GM12878 (cell line): ENCODE measurements around the gene XPO6. TPM values are rescaled to one million over a fixed set of nuclear protein-coding genes. Genes with fewer than 3 reads are reported as not detected.
A peak's percentile ranks its signal among the peaks of the same experiment; 100 is the strongest.

Experiments
- BCL11A ChIP-seq: IDR thresholded peaks from 2 replicates; pipeline ENCODE4 v1.6.1; 2011; ENCODE audit warnings: low read depth, low read length
- CHD2 ChIP-seq: IDR thresholded peaks from 2 replicates; pipeline ENCODE4 v1.6.1; 2011; ENCODE audit warnings: low read depth, low read length, improper control_type of control experiment, borderline replicate concordance
- ETV6 ChIP-seq, 2 experiments: fragments of 450-650 bp in 1 of 2; IDR thresholded peaks in 1 of 2; conservative IDR thresholded peaks in 1 of 2; 2 replicates each; pipeline ENCODE4 v1.6.1; 2014; ENCODE audit warnings: antibody characterized with exemption in 1 of 2, borderline replicate concordance in 1 of 2, low read depth in 1 of 2, mild to moderate bottlenecking in 1 of 2, moderate library complexity in 1 of 2
- HDAC2 ChIP-seq: fragments of 200-600 bp; sonication (generic); IDR thresholded peaks from 2 replicates; pipeline ENCODE4 v1.6.1; 2017
- IKZF1 ChIP-seq: fragments of 450-650 bp; conservative IDR thresholded peaks from 2 replicates; pipeline ENCODE4 v1.6.1; 2017; ENCODE audit warnings: antibody characterized with exemption, mild to moderate bottlenecking
- IKZF2 ChIP-seq, 2 experiments: fragments of 450-650 bp; IDR thresholded peaks; 2 replicates each; pipeline ENCODE4 v1.6.1; 2017; ENCODE audit warnings: mild to moderate bottlenecking in 2 of 2, moderate library complexity in 2 of 2
- LARP7 ChIP-seq: fragments of 450-650 bp; IDR thresholded peaks from 2 replicates; pipeline ENCODE4 v1.6.1; 2017; ENCODE audit warnings: mild to moderate bottlenecking
- NFYB ChIP-seq: IDR thresholded peaks from 2 replicates; pipeline ENCODE4 v1.6.1; 2011; ENCODE audit warnings: low read depth, mild to moderate bottlenecking, low read length, improper control_type of control experiment, moderate library complexity; ENCODE audit not compliant: insufficient read depth
- NR2C1 ChIP-seq: fragments of 450-650 bp; IDR thresholded peaks from 2 replicates; pipeline ENCODE4 v1.6.1; 2017; ENCODE audit warnings: antibody characterized with exemption, mild to moderate bottlenecking, moderate library complexity
- POLR2A ChIP-seq: IDR thresholded peaks from 2 replicates; pipeline ENCODE4 v1.6.1; 2011; ENCODE audit warnings: low read depth, mild to moderate bottlenecking, low read length
- POU2F2 ChIP-seq: IDR thresholded peaks from 3 replicates; pipeline ENCODE4 v1.6.1; 2011; ENCODE audit warnings: low read depth, mild to moderate bottlenecking, low read length, borderline replicate concordance
- RFX5 ChIP-seq: IDR thresholded peaks from 2 replicates; pipeline ENCODE4 v1.6.1; 2011; ENCODE audit warnings: low read depth, low read length, improper control_type of control experiment
- SMAD1 ChIP-seq: fragments of 450-650 bp; IDR thresholded peaks from 2 replicates; pipeline ENCODE4 v1.6.1; 2018; ENCODE audit warnings: mild to moderate bottlenecking, low read depth; ENCODE audit not compliant: partially characterized antibody
- SP1 ChIP-seq: IDR thresholded peaks from one replicate; pipeline ENCODE4 v1.6.1; 2011; ENCODE audit warnings: low read depth, low read length
- YY1 ChIP-seq: IDR thresholded peaks from 2 replicates; pipeline ENCODE4 v1.6.1; 2011; ENCODE audit warnings: low read depth, mild to moderate bottlenecking, low read length
- polyA plus RNA-seq, 11 experiments: library from polyadenylated mRNA; depleted of rRNA in 4 of 11; unstranded in 6 of 11; stranded (reverse) in 5 of 11; fragments of >200 nt; fragmentation: Nextera tagmentation in 4 of 11; fragmentation: Illumina TruSeq in 1 of 11; extraction: Ambion mirVana in 4 of 11; extraction: Trizol in 1 of 11; gene quantifications; 1 replicate in 1 of 11; 2 replicates in 10 of 11; pipeline versions ENCODE4 v1.2.1 to v1.2.3, GENCODE V29; 2011 to 2016; ENCODE audit warnings: inconsistent platforms in 2 of 11, missing spikeins in 2 of 11, low read depth in 1 of 11
- total RNA-seq, 4 experiments: library from RNA; depleted of rRNA in 3 of 4; stranded (reverse); fragments of >200 nt in 3 of 4; fragmentation: Illumina TruSeq in 1 of 4; extraction: Trizol in 1 of 4; gene quantifications; 2 replicates each; pipeline versions ENCODE4 v1.2.1 to v1.2.3, GENCODE V29; 2013 to 2021
- TF ChIP-seq, protein P1 (sequence below): IDR thresholded peaks from 2 replicates; pipeline ENCODE4 v1.6.1; 2012; ENCODE audit warnings: low read length, inconsistent platforms
- TF ChIP-seq, protein P2 (sequence below): fragments of 450-650 bp; IDR thresholded peaks from 2 replicates; pipeline ENCODE4 v1.6.1; 2016; ENCODE audit warnings: mild to moderate bottlenecking
- TF ChIP-seq, protein P3 (sequence below): fragments of 450-650 bp; formaldehyde crosslinking; IDR thresholded peaks from 2 replicates; pipeline ENCODE4 v1.5.0; 2022; ENCODE audit warnings: mild to moderate bottlenecking, missing genetic modification characterization
- TF ChIP-seq, protein P4 (sequence below): fragments of 450-650 bp; IDR thresholded peaks from 2 replicates; pipeline ENCODE4 v1.6.1; 2017; ENCODE audit warnings: mild to moderate bottlenecking, moderate library complexity
- TF ChIP-seq, protein P5 (sequence below): IDR thresholded peaks from 2 replicates; pipeline ENCODE4 v1.6.1; 2011; ENCODE audit warnings: mild to moderate bottlenecking, low read depth, low read length, moderate library complexity; ENCODE audit not compliant: insufficient replicate concordance

The XPO6 gene
- total and polyA plus RNA-seq, 10 of the 15 experiments (the other 5 are each of a cell fraction or from before 2014, with no cell fraction given): 9.9 to 246 (median 110) TPM

DNA sequence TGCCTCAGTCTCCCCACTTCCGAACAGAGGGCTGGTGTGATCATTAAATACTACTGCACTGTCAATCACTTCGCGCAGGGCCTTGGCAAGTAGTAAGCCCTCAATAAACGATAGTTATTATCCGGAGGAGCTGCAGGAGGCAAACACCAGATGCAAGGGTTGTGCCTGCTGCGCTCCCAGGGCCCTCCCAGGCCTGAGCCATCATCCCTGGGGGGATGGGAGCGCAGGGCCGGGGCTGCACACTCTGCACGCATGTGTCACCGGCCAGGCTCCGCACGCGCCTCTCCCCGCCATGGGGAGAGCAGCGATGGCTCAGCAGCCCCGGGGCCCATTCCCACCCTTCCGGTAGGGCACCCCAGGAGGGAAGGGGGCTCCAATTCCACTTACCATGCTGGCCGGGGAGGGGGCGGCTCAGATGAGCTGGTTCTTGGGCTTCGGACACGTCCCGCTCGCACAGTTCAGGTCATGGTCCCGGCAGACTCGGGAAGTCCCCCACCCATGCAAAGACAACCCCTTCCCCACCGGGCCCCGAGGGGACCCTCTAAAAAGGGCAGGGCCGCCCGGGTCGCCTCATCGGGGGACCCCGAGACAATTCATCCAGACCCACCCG lies 681 bp downstream of the XPO6 start (continued):
- TF ChIP-seq SP1: no peak
- peak; percentile 82 for TF ChIP-seq CHD2
- TF ChIP-seq LARP7: peak; percentile 40; the same call in 1 of the 2 replicates
- TF ChIP-seq YY1: peak; percentile 53; the same call in 1 of the 2 replicates
- TF ChIP-seq POLR2A: peak; percentile 76
- TF ChIP-seq, protein P1, sequence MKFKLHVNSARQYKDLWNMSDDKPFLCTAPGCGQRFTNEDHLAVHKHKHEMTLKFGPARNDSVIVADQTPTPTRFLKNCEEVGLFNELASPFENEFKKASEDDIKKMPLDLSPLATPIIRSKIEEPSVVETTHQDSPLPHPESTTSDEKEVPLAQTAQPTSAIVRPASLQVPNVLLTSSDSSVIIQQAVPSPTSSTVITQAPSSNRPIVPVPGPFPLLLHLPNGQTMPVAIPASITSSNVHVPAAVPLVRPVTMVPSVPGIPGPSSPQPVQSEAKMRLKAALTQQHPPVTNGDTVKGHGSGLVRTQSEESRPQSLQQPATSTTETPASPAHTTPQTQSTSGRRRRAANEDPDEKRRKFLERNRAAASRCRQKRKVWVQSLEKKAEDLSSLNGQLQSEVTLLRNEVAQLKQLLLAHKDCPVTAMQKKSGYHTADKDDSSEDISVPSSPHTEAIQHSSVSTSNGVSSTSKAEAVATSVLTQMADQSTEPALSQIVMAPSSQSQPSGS: no peak
- peak; percentile 36; the same call in 1 of the 3 replicates for TF ChIP-seq POU2F2
- no peak for TF ChIP-seq RFX5
- 0 out of 4 replicates have a peak, but pooled peaks of 1 of the 2 experiments have one; percentile 26 for TF ChIP-seq IKZF2 (IDR thresholded peaks at IDR 0.05)
- TF ChIP-seq, protein P2, sequence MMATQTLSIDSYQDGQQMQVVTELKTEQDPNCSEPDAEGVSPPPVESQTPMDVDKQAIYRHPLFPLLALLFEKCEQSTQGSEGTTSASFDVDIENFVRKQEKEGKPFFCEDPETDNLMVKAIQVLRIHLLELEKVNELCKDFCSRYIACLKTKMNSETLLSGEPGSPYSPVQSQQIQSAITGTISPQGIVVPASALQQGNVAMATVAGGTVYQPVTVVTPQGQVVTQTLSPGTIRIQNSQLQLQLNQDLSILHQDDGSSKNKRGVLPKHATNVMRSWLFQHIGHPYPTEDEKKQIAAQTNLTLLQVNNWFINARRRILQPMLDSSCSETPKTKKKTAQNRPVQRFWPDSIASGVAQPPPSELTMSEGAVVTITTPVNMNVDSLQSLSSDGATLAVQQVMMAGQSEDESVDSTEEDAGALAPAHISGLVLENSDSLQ: peak; percentile 79
- TF ChIP-seq, protein P3, sequence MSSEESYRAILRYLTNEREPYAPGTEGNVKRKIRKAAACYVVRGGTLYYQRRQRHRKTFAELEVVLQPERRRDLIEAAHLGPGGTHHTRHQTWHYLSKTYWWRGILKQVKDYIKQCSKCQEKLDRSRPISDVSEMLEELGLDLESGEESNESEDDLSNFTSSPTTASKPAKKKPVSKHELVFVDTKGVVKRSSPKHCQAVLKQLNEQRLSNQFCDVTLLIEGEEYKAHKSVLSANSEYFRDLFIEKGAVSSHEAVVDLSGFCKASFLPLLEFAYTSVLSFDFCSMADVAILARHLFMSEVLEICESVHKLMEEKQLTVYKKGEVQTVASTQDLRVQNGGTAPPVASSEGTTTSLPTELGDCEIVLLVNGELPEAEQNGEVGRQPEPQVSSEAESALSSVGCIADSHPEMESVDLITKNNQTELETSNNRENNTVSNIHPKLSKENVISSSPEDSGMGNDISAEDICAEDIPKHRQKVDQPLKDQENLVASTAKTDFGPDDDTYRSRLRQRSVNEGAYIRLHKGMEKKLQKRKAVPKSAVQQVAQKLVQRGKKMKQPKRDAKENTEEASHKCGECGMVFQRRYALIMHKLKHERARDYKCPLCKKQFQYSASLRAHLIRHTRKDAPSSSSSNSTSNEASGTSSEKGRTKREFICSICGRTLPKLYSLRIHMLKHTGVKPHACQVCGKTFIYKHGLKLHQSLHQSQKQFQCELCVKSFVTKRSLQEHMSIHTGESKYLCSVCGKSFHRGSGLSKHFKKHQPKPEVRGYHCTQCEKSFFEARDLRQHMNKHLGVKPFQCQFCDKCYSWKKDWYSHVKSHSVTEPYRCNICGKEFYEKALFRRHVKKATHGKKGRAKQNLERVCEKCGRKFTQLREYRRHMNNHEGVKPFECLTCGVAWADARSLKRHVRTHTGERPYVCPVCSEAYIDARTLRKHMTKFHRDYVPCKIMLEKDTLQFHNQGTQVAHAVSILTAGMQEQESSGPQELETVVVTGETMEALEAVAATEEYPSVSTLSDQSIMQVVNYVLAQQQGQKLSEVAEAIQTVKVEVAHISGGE (CRISPR knock-in tag): no peak
- no peak for TF ChIP-seq NR2C1
- no peak for TF ChIP-seq SMAD1
- TF ChIP-seq HDAC2: no peak
- TF ChIP-seq, protein P4, sequence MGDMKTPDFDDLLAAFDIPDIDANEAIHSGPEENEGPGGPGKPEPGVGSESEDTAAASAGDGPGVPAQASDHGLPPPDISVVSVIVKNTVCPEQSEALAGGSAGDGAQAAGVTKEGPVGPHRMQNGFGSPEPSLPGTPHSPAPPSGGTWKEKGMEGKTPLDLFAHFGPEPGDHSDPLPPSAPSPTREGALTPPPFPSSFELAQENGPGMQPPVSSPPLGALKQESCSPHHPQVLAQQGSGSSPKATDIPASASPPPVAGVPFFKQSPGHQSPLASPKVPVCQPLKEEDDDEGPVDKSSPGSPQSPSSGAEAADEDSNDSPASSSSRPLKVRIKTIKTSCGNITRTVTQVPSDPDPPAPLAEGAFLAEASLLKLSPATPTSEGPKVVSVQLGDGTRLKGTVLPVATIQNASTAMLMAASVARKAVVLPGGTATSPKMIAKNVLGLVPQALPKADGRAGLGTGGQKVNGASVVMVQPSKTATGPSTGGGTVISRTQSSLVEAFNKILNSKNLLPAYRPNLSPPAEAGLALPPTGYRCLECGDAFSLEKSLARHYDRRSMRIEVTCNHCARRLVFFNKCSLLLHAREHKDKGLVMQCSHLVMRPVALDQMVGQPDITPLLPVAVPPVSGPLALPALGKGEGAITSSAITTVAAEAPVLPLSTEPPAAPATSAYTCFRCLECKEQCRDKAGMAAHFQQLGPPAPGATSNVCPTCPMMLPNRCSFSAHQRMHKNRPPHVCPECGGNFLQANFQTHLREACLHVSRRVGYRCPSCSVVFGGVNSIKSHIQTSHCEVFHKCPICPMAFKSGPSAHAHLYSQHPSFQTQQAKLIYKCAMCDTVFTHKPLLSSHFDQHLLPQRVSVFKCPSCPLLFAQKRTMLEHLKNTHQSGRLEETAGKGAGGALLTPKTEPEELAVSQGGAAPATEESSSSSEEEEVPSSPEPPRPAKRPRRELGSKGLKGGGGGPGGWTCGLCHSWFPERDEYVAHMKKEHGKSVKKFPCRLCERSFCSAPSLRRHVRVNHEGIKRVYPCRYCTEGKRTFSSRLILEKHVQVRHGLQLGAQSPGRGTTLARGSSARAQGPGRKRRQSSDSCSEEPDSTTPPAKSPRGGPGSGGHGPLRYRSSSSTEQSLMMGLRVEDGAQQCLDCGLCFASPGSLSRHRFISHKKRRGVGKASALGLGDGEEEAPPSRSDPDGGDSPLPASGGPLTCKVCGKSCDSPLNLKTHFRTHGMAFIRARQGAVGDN: peak; percentile 28
- no peak for TF ChIP-seq BCL11A
- TF ChIP-seq, protein P5, sequence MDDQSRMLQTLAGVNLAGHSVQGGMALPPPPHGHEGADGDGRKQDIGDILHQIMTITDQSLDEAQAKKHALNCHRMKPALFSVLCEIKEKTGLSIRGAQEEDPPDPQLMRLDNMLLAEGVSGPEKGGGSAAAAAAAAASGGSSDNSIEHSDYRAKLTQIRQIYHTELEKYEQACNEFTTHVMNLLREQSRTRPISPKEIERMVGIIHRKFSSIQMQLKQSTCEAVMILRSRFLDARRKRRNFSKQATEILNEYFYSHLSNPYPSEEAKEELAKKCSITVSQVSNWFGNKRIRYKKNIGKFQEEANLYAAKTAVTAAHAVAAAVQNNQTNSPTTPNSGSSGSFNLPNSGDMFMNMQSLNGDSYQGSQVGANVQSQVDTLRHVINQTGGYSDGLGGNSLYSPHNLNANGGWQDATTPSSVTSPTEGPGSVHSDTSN: peak; percentile 53
- TF ChIP-seq IKZF1: peak; percentile 10
- no peak for TF ChIP-seq NFYB
- TF ChIP-seq ETV6 (conservative IDR thresholded peaks at IDR 0.05 in 1 of 2, IDR thresholded peaks at IDR 0.05 in 1 of 2; ENCODE audit: borderline replicate concordance in 1 of 2, low read depth in 1 of 2): no peak
